ENCODE measurements around the gene ZNF878. TPM values are rescaled to one million over a fixed set of nuclear protein-coding genes. Genes with fewer than 3 reads are reported as not detected.
"Not testable (repeated sequence)": the region's sequence is repeated elsewhere in the genome, so short reads cannot be mapped to it uniquely, and the experiment has no call there.

ZNF878 gene
- total RNA-seq, 6 experiments from 2014 or later, result 0.11 to 0.17 (median 0.17) TPM; not detected in 3

DNA sequence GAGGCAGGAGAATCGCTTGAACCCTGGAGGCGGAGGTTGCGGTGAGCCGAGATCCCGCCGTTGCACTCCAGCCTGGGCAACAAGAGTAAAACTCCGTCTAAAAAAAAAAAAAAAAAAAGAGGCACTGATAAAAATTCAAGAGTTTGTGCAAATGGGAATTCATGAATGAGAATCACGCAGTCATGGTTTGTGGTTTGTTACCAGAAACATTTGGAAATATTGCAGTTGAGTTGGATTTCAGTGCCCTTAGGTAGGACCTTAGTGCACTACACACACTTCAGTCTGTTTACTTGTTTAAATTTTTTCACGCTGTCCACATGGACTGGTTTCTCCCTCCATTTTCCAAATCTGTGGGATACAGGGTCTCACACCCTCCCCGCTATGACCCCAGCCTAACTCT, 40.2 kb upstream of the ZNF878 start:
- H3K36me3 Mint-ChIP-seq (ENCODE audit: low read depth), result peaks cover 13% of the 10 kb centered on the region
- no peak for TF ChIP-seq CTCF (IDR thresholded peaks at IDR 0.05)

DNA sequence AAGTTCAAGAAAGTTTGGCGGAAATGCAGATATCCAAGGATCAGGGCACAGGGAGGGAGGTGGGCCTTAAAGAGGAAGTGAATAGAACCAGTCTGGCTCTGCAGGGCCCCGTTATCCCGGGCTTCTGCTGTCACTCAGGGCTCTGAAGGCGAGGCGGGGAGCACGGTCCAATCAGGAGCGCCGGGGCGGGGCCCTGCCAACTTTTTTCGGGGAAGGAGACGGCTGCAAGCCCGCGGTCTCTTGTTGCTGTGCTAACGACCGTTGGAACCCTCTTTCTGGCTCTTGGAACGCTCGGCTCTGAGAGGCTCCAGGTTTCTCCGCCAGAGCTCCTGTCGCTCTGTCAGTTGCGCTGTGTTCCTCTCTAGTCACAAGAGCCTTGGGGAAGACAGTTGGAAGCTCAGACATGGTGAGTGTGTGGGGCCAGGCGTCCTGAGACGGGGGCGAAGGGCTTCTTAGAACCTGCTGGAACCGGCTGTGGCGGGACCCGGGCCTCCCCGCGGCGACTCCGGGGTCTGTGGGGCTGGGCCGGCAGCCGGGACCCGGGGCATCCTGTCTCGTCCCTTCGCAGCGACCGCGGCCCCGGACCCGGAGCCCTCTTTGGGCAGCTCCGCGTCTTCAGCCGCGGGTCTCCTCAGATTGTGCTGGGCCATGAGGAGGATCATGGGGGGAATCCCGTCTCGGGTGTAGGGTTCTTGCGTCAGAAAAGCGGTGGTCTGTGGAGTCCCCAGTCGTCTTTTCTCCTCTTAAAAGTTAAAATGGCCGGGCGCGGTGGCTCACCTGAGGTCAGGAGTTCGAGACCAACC, 39.5 kb upstream of the ZNF878 start:
- peak; percentile 84 for DNase-seq
- TF ChIP-seq CTCF (IDR thresholded peaks at IDR 0.05), result no peak

More for the DNA sequence above, 40.2 kb upstream of the ZNF878 start:
- Mint-ChIP-seq H3K4me3 (peak overlapping the region; percentile 88), H3K9me3 (peaks cover 20% of the 10 kb centered on the region), H3K4me1 (ENCODE audit: low read depth) (peaks cover 5% of the 10 kb centered on the region; the same call in 1 of the 2 replicates), H3K27me3 (ENCODE audit: insufficient read depth) (no peaks in the 10 kb centered on the region; the same call in 1 of the 2 replicates), H3K27ac (peak overlapping the region; percentile 82; the same call in 1 of the 2 replicates)
- DNase-seq, result no peak

GRCh38 chr19:12090807-12091206, 38.0 kb upstream of the ZNF878 start:
- H3K4me1 Mint-ChIP-seq (ENCODE audit: low read depth), result peaks cover 5% of the 10 kb centered on the region; the same call in 1 of the 2 replicates
- H3K27me3 Mint-ChIP-seq (ENCODE audit: insufficient read depth), result no peaks in the 10 kb centered on the region; the same call in 1 of the 2 replicates
- DNase-seq, result peak; percentile 35
- H3K36me3 Mint-ChIP-seq (ENCODE audit: low read depth), result peaks cover 5% of the 10 kb centered on the region; the same call in 1 of the 2 replicates
- H3K9me3 Mint-ChIP-seq, result peaks cover 19% of the 10 kb centered on the region
- H3K27ac Mint-ChIP-seq, result no peak overlapping the region
- H3K4me3 Mint-ChIP-seq, result no peak overlapping the region; the same call in 1 of the 2 replicates
- TF ChIP-seq CTCF (IDR thresholded peaks at IDR 0.05), result peak; percentile 82

More for the DNA sequence above, 39.5 kb upstream of the ZNF878 start:
- H3K4me3 Mint-ChIP-seq, result peak overlapping the region; percentile 88
- H3K4me1 Mint-ChIP-seq (ENCODE audit: low read depth), result peaks cover 5% of the 10 kb centered on the region; the same call in 1 of the 2 replicates
- peak overlapping the region; percentile 82; the same call in 1 of the 2 replicates for H3K27ac Mint-ChIP-seq
- no peaks in the 10 kb centered on the region; the same call in 1 of the 2 replicates for H3K27me3 Mint-ChIP-seq (ENCODE audit: insufficient read depth)
- H3K36me3 Mint-ChIP-seq (ENCODE audit: low read depth), result peaks cover 10% of the 10 kb centered on the region; the same call in 1 of the 2 replicates
- peaks cover 23% of the 10 kb centered on the region for H3K9me3 Mint-ChIP-seq

GRCh38 chr19:12085074-12085818, 32.5 kb upstream of the ZNF878 start:
- DNase-seq, result no peak
- TF ChIP-seq CTCF (IDR thresholded peaks at IDR 0.05), result no peak
- H3K36me3 Mint-ChIP-seq (ENCODE audit: low read depth), result no peaks in the 10 kb centered on the region; the same call in 1 of the 2 replicates
- peaks cover 5% of the 10 kb centered on the region for H3K27me3 Mint-ChIP-seq (ENCODE audit: insufficient read depth)
- H3K4me3 Mint-ChIP-seq, result no peak overlapping the region
- no peak overlapping the region for H3K27ac Mint-ChIP-seq
- H3K9me3 Mint-ChIP-seq, result peaks cover 53% of the 10 kb centered on the region
- H3K4me1 Mint-ChIP-seq (ENCODE audit: low read depth), result no peaks in the 10 kb centered on the region

DNA sequence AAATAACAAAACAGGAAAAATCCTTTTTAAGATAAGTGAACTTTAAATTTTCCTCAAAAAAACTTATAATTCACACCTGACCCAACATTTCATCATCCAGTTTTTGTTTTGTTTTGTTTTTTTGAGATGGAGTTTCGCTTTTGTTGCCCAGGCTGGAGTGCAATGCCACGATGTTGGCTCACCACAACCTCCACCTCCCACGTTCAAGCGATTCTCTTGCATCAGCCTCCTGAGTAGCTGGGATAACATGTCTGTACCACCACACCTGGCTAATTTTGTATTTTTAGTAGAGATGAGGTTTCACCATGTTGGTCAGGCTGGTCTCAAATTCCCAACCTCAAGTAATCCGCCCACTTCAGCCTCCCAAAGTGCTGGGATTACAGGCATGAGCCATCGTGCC, 30.6 kb upstream of the ZNF878 start:
- H3K4me1 Mint-ChIP-seq (ENCODE audit: low read depth); H3K27ac Mint-ChIP-seq; DNase-seq; H3K4me3 Mint-ChIP-seq; H3K27me3 Mint-ChIP-seq (ENCODE audit: insufficient read depth); H3K36me3 Mint-ChIP-seq (ENCODE audit: low read depth): not testable (repeated sequence)
- peaks cover 72% of the 10 kb centered on the region for H3K9me3 Mint-ChIP-seq

Measured in HFFc6 (cell line).